H54 (cell line): ENCODE results near the gene OGFOD3.

Source experiments
- DNase-seq: peaks from one replicate; pipeline ENCODE4 v3.0.0; 2011; ENCODE audit warnings: low spot score, mixed read lengths; ENCODE audit not compliant: insufficient read length
- FAIRE-seq: peaks from 3 replicates; lab custom pipeline; 2011; peaks lifted over from hg19 to GRCh38; lab: Jason Lieb, UNC
- POLR2A ChIP-seq: IDR thresholded peaks from 2 replicates; pipeline ENCODE4 v1.6.1; 2011; ENCODE audit warnings: low read depth, mild to moderate bottlenecking, low read length

OGFOD3 gene

GRCh38 chr17:82441691-82442487 lies 23.5 kb upstream of the OGFOD3 start:
- no peak for FAIRE-seq
- no peak for TF ChIP-seq POLR2A

GRCh38 chr17:82440991-82441627 lies 22.7 kb upstream of the OGFOD3 start:
- FAIRE-seq (no peak), DNase-seq (no peak)
- no peak for TF ChIP-seq POLR2A

More at GRCh38 chr17:82441691-82442487, 23.5 kb upstream of the OGFOD3 start:
- DNase-seq = no peak

- FAIRE-seq = no peak
- no peak for TF ChIP-seq POLR2A
- DNase-seq = no peak
These were observed 22.1 kb upstream of the OGFOD3 start for GRCh38 chr17:82440469-82440981.

- FAIRE-seq = no peak
- DNase-seq = no peak
- no peak for TF ChIP-seq POLR2A
These were observed 21.5 kb upstream of the OGFOD3 start for GRCh38 chr17:82439829-82440365.

GRCh38 chr17:82439194-82439828 lies 20.9 kb upstream of the OGFOD3 start:
- DNase-seq (no peak), FAIRE-seq (no peak)
- TF ChIP-seq POLR2A = no peak

GRCh38 chr17:82438401-82439193 lies 20.2 kb upstream of the OGFOD3 start:
- TF ChIP-seq POLR2A = no peak
- DNase-seq = no peak

GRCh38 chr17:82437325-82437668 lies 18.9 kb upstream of the OGFOD3 start:
- FAIRE-seq (no peak), DNase-seq (no peak)
- no peak for TF ChIP-seq POLR2A

More at GRCh38 chr17:82438401-82439193, 20.2 kb upstream of the OGFOD3 start:
- no peak for FAIRE-seq

GRCh38 chr17:82436601-82437324 lies 18.4 kb upstream of the OGFOD3 start:
- DNase-seq = no peak
- TF ChIP-seq POLR2A = no peak
- no peak for FAIRE-seq

GRCh38 chr17:82435601-82436583 lies 17.5 kb upstream of the OGFOD3 start:
- TF ChIP-seq POLR2A = no peak
- DNase-seq = no peak

GRCh38 chr17:82435103-82435502 lies 16.7 kb upstream of the OGFOD3 start:
- no peak for FAIRE-seq
- DNase-seq = peak; percentile 79
- TF ChIP-seq POLR2A = no peak

More at GRCh38 chr17:82435601-82436583, 17.5 kb upstream of the OGFOD3 start:
- no peak for FAIRE-seq

GRCh38 chr17:82434216-82434565 lies 15.8 kb upstream of the OGFOD3 start:
- DNase-seq (no peak), FAIRE-seq (no peak)
- TF ChIP-seq POLR2A = no peak

- no peak for TF ChIP-seq POLR2A
- FAIRE-seq (no peak), DNase-seq (no peak)
These were observed 15.3 kb upstream of the OGFOD3 start for GRCh38 chr17:82433560-82434215.
